IgD-negative memory B cell (primary cell): ENCODE measurements around the gene INPP4A. TPM values are rescaled to one million over a fixed set of nuclear protein-coding genes. Genes with fewer than 3 reads are reported as not detected.
A peak's percentile ranks its signal among the peaks of the same experiment; 100 is the strongest.

Experiments
- H3K27ac Mint-ChIP-seq, 3 donors: one replicate each; pipeline ENCODE4 v1.8.0; 2020 to 2022; ENCODE audit warnings: mild to moderate bottlenecking in 3 of 3, mixed read lengths in 3 of 3, moderate library complexity in 1 of 3
- H3K27me3 Mint-ChIP-seq: one replicate; pipeline ENCODE4 v1.8.0; 2021; ENCODE audit warnings: mixed read lengths
- H3K36me3 Mint-ChIP-seq: one replicate; pipeline ENCODE4 v1.8.0; 2020; ENCODE audit warnings: mild to moderate bottlenecking, mixed read lengths
- H3K4me1 Mint-ChIP-seq, 3 donors: one replicate each; pipeline ENCODE4 v1.8.0; 2020 to 2022; ENCODE audit warnings: mixed read lengths in 3 of 3, mild to moderate bottlenecking in 1 of 3
- H3K4me3 Mint-ChIP-seq, 4 donors: one replicate each; pipeline ENCODE4 v1.8.0; 2020 to 2022; ENCODE audit warnings: mild to moderate bottlenecking in 4 of 4, mixed read lengths in 4 of 4, moderate library complexity in 3 of 4
- H3K9me3 Mint-ChIP-seq, 3 donors: one replicate each; pipeline ENCODE4 v1.8.0; 2020 to 2021; ENCODE audit warnings: mixed read lengths in 3 of 3, mild to moderate bottlenecking in 1 of 3
- polyA plus RNA-seq: library from polyadenylated mRNA; unstranded; fragments of 300-500 nt; fragmentation: Illumina TruSeq; gene quantifications from one replicate; pipeline ENCODE4 v1.2.3, GENCODE V29; 2021

INPP4A gene
- polyA plus RNA-seq, 1 donor from 2014 or later, result 8.2 TPM

DNA sequence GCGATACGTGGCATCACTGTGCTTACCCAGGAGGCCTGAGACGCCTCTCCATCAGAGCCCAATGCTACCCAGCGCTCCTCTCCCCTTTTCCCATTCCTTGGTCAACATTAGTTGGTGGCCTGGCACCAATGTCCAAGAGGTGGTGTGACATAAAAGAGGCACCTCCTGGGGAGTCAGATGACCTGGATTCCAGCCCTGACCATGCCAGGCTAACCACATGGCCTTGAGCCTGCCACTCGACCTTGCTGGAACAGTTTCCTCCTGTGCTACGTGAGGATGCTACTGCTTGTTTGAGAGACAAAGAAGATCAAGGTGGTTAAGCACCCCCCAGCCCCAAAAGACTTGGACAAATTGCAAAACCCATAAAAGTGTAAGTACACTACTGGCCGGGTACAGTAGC lies 76.6 kb downstream of the INPP4A start:
- Mint-ChIP-seq H3K27ac (no peak overlapping the region), H3K27me3 (no peaks in the 10 kb centered on the region), H3K4me1 (peaks cover 0 to 2% (median 0%) of the 10 kb centered on the region in 3 donors), H3K9me3 (peaks cover 0 to 2% (median 0%) of the 10 kb centered on the region in 3 donors), H3K36me3 (peaks cover 12% of the 10 kb centered on the region), H3K4me3 (no peak overlapping the region)

DNA sequence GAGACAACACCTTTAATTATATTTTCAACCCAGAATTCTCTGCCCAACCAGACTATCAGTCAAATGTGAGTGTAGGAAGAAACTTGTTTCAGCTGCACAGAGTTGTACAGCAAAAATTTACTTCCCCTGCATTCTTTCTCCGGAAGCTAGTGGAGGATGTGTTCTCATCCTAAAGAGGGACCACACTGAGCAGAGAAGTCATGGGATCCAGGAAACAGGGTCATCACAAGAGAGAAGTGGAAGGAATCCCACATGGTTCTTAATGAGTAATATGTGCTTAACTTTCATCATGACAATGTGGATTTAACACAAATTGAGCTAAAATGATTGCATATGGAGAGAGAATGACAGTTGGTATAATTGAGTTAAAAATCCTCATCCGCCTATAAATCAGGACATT lies 78.2 kb downstream of the INPP4A start:
- Mint-ChIP-seq H3K9me3 (peaks cover 0 to 3% (median 2%) of the 10 kb centered on the region in 3 donors), H3K4me1 (peaks cover 0 to 2% (median 0%) of the 10 kb centered on the region in 3 donors), H3K4me3 (no peak overlapping the region), H3K27me3 (no peaks in the 10 kb centered on the region), H3K36me3 (peaks cover 12% of the 10 kb centered on the region), H3K27ac (no peak overlapping the region)

DNA sequence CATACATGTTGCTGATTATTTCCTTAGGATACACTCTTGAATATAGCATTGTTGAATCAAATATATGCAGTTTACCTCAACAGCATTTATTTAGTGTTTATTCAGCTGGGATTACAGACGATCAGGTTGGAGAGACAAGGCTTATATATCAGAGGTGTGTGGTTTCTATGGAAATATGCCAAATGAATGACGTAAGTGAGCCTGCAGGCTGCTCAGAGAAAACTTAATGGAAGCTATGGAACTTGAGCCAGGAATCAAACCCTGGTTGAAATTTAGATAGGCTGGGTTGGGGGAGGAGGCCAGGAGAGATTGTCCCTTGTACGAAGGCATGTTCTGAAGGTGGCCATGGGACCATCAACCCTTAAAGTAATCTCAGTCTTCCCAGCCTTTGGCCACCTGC lies 79.5 kb downstream of the INPP4A start:
- Mint-ChIP-seq H3K27me3 (no peaks in the 10 kb centered on the region), H3K9me3 (peaks cover 0 to 3% (median 2%) of the 10 kb centered on the region in 3 donors), H3K4me1 (no peaks in the 10 kb centered on the region), H3K36me3 (peaks cover 17% of the 10 kb centered on the region), H3K4me3 (no peak overlapping the region), H3K27ac (no peak overlapping the region)

DNA sequence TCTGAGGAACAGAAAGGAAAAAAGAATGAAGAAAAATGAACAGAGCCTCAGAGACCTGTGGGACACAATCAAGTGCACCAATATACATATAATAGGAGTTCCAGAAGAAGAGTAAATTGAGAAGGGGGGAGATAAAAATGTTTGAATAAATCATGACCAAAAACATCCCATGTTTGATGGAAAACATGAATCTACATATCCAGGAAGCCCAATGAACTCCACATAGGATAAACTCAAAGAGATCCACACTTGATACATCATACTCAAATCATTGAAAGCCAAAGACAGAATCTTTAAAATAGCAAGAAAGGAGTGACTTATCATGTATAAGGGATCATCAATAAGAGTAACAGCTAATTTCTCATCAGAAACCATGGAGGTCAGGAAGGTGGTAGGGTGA lies 83.7 kb downstream of the INPP4A start:
- peaks cover 0 to 3% (median 2%) of the 10 kb centered on the region in 3 donors for H3K9me3 Mint-ChIP-seq
- peaks cover 9% of the 10 kb centered on the region for H3K36me3 Mint-ChIP-seq
- no peaks in the 10 kb centered on the region for H3K27me3 Mint-ChIP-seq
- H3K4me1 Mint-ChIP-seq, result no peaks in the 10 kb centered on the region
- H3K4me3 Mint-ChIP-seq, result no peak overlapping the region
- H3K27ac Mint-ChIP-seq, result peak overlapping the region in 1 of 3 donors; percentile 67

DNA sequence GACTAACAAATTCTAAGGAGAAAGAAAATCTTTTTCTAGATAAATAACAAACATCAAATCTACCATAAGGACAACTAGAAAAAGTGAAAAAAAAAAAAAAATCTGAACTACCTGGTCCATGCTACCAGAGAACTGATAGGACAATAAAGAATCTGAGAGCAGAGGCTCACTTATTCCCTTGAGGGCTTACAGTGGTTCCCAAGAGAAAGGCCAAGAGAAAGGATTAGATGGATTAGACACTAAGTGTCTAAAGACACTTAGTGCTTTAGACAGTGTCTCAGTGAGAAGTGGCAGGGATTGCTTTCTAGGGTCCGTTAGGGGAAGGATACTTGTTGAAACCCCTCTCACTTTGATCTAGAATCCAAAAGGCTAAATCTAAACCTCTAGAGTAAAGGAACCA lies 85.5 kb downstream of the INPP4A start:
- H3K27me3 Mint-ChIP-seq, result no peaks in the 10 kb centered on the region
- H3K36me3 Mint-ChIP-seq, result peaks cover 8% of the 10 kb centered on the region
- H3K4me1 Mint-ChIP-seq, result no peaks in the 10 kb centered on the region
- H3K27ac Mint-ChIP-seq, result no peak overlapping the region
- peaks cover 0 to 3% (median 0%) of the 10 kb centered on the region in 3 donors for H3K9me3 Mint-ChIP-seq
- H3K4me3 Mint-ChIP-seq, result no peak overlapping the region

DNA sequence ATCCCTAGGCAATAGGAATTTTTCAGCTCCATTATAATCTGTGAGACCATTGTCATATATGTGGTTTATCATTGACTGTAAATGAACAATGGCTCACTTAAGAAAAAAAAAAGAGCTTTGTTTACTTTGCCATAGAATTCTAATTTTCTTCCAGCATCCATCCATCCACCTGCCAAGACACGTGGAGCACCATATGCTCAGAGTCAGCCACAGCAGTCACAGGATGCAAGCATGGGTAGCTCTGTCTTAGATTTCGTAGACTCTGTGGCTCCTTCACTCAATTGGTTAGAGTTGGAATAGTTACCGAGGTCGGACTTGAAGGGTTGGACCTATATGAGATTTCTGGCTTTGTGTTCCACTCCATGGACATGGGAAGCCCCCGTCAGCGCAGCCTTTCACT lies 88.1 kb downstream of the INPP4A start:
- Mint-ChIP-seq H3K9me3 (no peaks in the 10 kb centered on the region), H3K36me3 (peaks cover 7% of the 10 kb centered on the region), H3K4me1 (no peaks in the 10 kb centered on the region), H3K27me3 (no peaks in the 10 kb centered on the region), H3K4me3 (no peak overlapping the region), H3K27ac (no peak overlapping the region)

DNA sequence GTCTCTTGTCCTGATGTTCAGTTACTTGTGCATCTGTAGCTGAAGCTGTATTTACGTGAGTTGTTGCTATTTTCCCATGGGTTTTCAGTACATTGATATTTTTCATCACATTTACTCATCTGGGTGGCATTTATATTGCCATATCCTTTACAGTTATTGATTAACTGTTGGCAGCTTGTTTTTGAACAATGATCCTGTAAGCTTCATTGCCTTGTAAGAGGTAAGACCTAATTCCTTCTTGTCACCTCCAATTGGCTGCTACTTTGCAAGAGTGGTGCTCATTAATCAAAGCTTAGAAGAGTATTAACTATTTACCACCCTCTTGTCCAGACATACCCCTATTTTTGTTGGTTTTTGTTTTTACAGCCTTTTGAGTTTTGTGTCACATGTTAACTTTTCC lies 88.9 kb downstream of the INPP4A start:
- peaks cover 2% of the 10 kb centered on the region for H3K36me3 Mint-ChIP-seq
- no peaks in the 10 kb centered on the region for H3K27me3 Mint-ChIP-seq
- no peaks in the 10 kb centered on the region for H3K4me1 Mint-ChIP-seq
- H3K27ac Mint-ChIP-seq, result no peak overlapping the region
- no peak overlapping the region for H3K4me3 Mint-ChIP-seq
- no peaks in the 10 kb centered on the region for H3K9me3 Mint-ChIP-seq

DNA sequence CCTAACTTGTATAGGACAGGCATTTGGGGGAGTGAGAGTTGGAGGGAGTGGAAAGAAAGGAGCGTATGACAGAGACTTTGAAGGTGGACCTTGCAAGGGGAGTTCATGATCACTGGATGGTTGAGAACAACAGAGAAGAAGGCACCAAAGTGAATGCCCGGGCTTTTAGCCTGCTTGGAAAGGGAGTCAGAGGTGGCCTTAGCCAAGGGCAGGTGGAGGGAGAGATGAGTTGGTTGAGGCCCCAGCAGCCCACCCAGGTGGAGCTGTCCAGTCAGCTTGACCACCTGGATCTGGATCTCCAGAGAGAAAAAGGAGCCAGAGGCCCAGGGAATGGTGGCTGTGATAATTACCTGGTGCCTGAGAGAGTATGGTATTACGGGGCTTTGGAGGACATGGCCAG lies 90.1 kb downstream of the INPP4A start:
- H3K4me3 Mint-ChIP-seq, result no peak overlapping the region
- H3K27ac Mint-ChIP-seq, result peak overlapping the region in 1 of 3 donors; percentile 41
- H3K4me1 Mint-ChIP-seq, result no peaks in the 10 kb centered on the region
- H3K9me3 Mint-ChIP-seq, result no peaks in the 10 kb centered on the region
- H3K27me3 Mint-ChIP-seq, result no peaks in the 10 kb centered on the region
- peaks cover 5% of the 10 kb centered on the region for H3K36me3 Mint-ChIP-seq

DNA sequence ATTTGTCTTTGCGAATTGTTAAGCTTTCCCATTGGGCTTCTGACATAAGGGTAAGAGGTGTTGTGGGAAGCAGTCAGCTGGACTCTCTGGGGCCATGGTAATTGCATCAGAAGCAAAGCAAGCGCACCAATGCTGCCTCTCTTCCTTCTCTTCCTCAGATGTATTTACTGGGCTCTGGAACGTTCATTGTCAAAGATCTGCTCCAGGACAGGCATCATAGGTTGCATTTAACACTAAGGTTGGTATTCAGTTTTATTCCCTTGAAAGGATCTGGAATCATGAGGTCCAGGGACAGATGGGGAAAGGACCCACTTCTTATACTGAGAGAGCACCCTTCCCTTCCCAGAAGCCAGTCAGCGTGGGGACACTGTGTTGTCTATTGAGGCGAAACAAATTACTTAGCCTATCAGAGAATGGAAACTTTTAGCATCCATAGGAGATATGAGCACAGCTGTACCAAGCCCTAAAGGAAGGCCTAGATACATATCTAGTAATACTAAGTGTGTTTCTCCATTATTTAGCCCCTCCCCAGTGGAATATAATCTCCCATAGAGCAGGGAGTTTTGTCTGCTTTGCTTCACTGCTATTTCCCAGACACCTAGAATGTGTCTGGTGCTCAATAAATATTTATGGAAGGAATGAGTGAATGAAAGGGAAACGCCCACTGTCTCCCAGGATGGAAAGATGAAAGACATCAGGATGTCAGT lies 91.5 kb downstream of the INPP4A start:
- Mint-ChIP-seq H3K27me3 (no peaks in the 10 kb centered on the region), H3K27ac (peak overlapping the region in 1 of 3 donors; percentile 69), H3K36me3 (peaks cover 9% of the 10 kb centered on the region), H3K4me3 (no peak overlapping the region), H3K4me1 (no peaks in the 10 kb centered on the region), H3K9me3 (no peaks in the 10 kb centered on the region)

DNA sequence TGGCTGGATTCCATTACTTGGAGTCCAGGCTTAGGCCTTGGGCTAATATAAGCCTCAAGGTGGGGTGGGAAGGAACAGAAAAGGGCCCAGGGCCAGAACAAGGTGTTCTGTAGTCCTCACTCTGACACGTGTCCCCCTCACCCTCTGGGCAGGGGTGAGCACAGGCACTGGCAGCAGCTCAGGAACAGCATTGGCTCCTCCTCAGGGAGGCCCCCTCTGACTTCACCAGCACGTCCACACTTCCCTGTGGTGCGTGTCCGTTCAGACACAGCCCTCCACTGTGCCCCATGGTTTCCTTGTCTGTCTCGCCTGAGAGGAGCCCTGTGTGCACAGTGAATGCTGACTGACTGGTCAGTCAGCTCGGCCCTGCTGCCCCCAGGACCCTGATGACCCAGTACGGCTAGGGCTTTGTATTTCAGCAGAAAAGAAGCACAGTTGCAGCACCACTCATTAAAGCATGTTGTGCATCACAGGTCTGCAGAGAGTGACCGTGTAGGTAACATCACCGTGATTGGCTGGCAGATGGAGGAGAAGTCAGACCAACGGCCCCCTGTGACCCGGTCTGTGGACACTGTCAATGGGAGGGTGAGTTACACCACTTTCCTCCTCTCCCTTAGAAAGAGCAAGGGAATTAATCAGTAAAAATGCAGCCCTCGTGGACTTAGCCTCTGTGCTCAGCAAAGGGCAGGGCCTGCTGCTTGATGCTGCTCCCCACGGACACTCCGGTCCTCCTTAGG lies 92.9 kb downstream of the INPP4A start:
- Mint-ChIP-seq H3K4me1 (no peaks in the 10 kb centered on the region), H3K27ac (no peak overlapping the region), H3K36me3 (peaks cover 9% of the 10 kb centered on the region)

DNA sequence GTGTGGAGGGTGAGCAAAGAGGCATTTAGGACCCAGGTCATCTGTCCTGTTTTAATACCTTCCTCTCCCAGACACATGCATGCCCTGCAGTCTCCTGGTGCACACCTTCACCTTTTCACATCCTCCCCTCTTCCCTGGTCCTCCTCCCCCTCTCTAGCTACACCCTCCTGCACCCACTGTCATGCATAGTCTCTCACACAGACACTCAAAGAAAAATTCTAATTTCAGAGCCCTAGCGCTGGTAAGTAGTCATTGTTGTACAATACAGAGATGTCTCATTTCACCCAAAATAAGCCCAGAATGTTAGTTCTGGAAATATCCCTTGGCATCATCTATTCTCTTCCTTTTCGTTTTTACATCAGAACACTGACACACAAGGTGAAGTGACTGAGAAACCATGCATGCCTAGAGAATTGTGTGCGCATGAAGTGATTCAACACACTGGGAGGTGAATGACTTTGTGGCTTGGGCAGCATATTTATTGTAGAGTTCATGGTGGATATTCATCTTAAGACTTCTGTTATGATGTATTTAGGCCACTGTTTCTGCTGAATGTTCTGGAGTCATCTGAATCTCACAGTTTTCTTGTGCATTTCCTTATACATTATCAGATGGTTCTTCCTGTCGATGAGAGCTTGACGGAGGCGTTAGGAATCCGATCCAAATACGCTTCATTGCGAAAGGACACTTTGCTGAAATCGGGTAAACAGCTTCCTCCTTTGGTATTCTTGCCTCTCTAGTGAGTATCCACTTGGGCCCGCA lies 93.8 kb downstream of the INPP4A start:
- H3K27ac Mint-ChIP-seq, result peak overlapping the region in 1 of 3 donors; percentile 70
- no peaks in the 10 kb centered on the region for H3K4me1 Mint-ChIP-seq
- H3K9me3 Mint-ChIP-seq, result no peaks in the 10 kb centered on the region
- peaks cover 9% of the 10 kb centered on the region for H3K36me3 Mint-ChIP-seq
- H3K27me3 Mint-ChIP-seq, result no peaks in the 10 kb centered on the region
- H3K4me3 Mint-ChIP-seq, result no peak overlapping the region

More for the DNA sequence above, 92.9 kb downstream of the INPP4A start:
- no peaks in the 10 kb centered on the region for H3K9me3 Mint-ChIP-seq
- H3K4me3 Mint-ChIP-seq, result no peak overlapping the region
- no peaks in the 10 kb centered on the region for H3K27me3 Mint-ChIP-seq

DNA sequence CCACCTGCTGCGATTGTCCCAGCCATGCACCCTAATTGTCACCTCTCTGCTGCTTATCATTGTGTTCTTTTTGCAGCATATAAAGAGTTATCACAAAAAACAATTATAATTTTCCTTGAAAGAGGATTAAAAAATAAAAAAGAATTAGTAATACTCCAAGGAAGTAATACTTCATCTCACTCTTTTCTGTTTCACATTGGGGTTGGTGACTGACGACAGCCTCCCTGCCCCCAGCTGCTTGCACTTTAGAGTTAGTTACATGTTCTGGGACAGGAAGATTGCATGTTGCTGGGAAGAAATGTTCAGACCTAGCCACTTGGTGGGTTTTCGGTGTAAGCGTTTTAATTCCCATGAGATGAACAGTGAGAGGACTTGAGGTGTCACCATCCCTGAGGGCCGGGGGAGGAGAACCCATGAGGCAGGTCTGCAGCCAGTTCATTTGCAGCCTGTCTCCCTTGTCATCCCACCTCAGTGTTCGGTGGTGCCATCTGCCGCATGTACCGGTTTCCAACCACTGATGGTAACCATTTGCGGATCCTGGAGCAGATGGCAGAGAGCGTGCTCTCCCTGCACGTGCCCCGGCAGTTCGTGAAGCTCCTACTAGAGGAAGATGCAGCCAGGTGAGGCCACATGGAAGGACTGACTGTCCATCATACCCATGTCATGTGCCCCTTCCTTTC lies 94.5 kb downstream of the INPP4A start:
- peaks cover 9% of the 10 kb centered on the region for H3K36me3 Mint-ChIP-seq
- H3K27ac Mint-ChIP-seq, result no peak overlapping the region
- no peaks in the 10 kb centered on the region for H3K27me3 Mint-ChIP-seq
- no peaks in the 10 kb centered on the region for H3K4me1 Mint-ChIP-seq
- no peaks in the 10 kb centered on the region for H3K9me3 Mint-ChIP-seq
- no peak overlapping the region for H3K4me3 Mint-ChIP-seq

DNA sequence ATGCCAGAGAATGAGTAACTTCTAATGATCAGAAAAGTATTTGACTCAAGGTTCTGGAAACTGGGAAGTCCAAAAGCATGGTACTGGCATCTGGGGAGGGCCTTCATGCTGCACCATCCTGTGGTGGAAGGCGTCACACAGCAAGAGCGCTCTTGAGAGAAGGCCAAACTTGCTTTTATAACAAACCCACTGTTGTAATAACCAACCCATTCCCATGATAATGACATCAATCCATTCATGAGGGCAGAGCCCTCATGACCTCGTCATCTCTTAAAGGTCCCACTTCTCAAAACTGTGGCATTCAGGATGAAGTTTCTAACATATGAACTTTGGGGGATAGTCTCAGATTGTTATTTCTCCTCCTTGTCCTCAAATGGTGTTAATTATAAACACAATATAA lies 95.9 kb downstream of the INPP4A start:
- H3K4me1 Mint-ChIP-seq, result no peaks in the 10 kb centered on the region
- no peak overlapping the region for H3K27ac Mint-ChIP-seq
- H3K9me3 Mint-ChIP-seq, result no peaks in the 10 kb centered on the region
- peaks cover 9% of the 10 kb centered on the region for H3K36me3 Mint-ChIP-seq
- H3K4me3 Mint-ChIP-seq, result no peak overlapping the region
- H3K27me3 Mint-ChIP-seq, result no peaks in the 10 kb centered on the region

DNA sequence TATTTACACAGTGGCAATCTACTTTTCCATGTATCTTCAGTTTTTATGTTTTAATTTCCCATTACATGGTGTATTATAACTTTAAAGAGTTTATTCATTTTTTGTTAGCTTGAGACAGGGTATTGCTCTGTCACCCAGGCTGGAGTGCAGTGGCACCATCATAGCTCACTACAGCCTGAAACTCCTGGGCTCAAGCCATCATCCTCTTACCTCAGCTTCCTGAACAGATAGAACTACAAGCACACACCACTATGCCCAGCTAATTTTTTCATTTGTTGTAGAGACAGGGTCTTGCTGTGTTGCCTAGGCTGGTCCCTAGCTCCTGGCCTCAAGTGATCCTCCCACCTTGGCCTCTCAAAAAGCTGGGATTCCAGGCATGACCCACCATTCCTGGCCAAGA lies 96.8 kb downstream of the INPP4A start:
- no peaks in the 10 kb centered on the region for H3K27me3 Mint-ChIP-seq
- H3K4me3 Mint-ChIP-seq, result no peak overlapping the region
- no peaks in the 10 kb centered on the region for H3K9me3 Mint-ChIP-seq
- H3K27ac Mint-ChIP-seq, result no peak overlapping the region
- no peaks in the 10 kb centered on the region for H3K4me1 Mint-ChIP-seq
- H3K36me3 Mint-ChIP-seq, result peaks cover 13% of the 10 kb centered on the region

DNA sequence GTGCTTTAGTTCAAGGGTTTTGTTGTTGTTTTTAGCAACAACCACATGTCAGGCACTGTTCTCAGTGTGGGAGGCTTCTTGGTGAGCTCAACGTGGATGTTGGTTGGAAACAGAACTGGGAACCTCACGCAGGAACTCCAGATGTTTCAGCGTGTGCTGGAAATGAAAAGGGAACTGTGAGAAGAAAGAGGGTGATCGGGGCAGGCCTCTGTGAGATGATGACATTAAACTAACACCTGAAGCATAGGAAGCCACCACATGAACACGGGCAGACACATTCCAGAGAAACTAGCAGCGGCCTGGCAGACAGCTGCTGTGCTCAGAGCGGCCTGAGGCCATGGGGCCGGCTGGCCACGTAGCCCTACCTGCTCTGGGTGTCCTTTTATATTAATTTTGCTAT lies 97.2 kb downstream of the INPP4A start:
- Mint-ChIP-seq H3K36me3 (peaks cover 10% of the 10 kb centered on the region), H3K27me3 (no peaks in the 10 kb centered on the region), H3K27ac (no peak overlapping the region), H3K4me3 (no peak overlapping the region), H3K9me3 (no peaks in the 10 kb centered on the region), H3K4me1 (peaks cover 0 to 1% (median 1%) of the 10 kb centered on the region in 3 donors)
